HepG2 (cell line): Measurements from ENCODE around the gene PRRC2A. TPM values are rescaled to one million over a fixed set of nuclear protein-coding genes. Genes with fewer than 3 reads are reported as not detected.

Experiments used
- ATF5 ChIP-seq: sonication (generic); formaldehyde crosslinking; IDR thresholded peaks from 2 replicates; pipeline ENCODE4 v1.4.0; 2020; ENCODE audit warnings: mild to moderate bottlenecking, low read depth, missing genetic modification reagents
- EP300 ChIP-seq, 3 experiments: sonication (generic) in 1 of 3; formaldehyde crosslinking in 1 of 3; IDR thresholded peaks; 2 replicates each; pipeline versions ENCODE4 v1.5.1 to v1.6.1; 2011 to 2020; ENCODE audit warnings: low read depth in 2 of 3, low read length in 2 of 3, borderline replicate concordance in 1 of 3, improper control_type of control experiment in 1 of 3, mild to moderate bottlenecking in 1 of 3, missing genetic modification reagents in 1 of 3, moderate library complexity in 1 of 3
- FIP1L1 ChIP-seq: fragments of 200-400 bp; formaldehyde crosslinking; IDR thresholded peaks from 2 replicates; pipeline ENCODE4 v1.6.1; 2018; ENCODE audit warnings: low read depth, mild to moderate bottlenecking, low read length, moderate library complexity, borderline replicate concordance; ENCODE audit not compliant: insufficient read depth
- KAT2B ChIP-seq: fragments of 150-350 bp; IDR thresholded peaks from 2 replicates; pipeline ENCODE4 v1.6.1; 2014; ENCODE audit warnings: low read depth, low read length, borderline replicate concordance
- MYNN ChIP-seq: sonication (generic); formaldehyde crosslinking; IDR thresholded peaks from 2 replicates; pipeline ENCODE4 v1.4.0; 2020; ENCODE audit warnings: mild to moderate bottlenecking, low read depth, missing genetic modification reagents
- NCOA5 ChIP-seq: sonication (generic); formaldehyde crosslinking; IDR thresholded peaks from 2 replicates; pipeline ENCODE4 v1.4.0; 2020; ENCODE audit warnings: missing genetic modification reagents
- PHF8 ChIP-seq: sonication (generic); formaldehyde crosslinking; IDR thresholded peaks from 2 replicates; pipeline ENCODE4 v1.5.0; 2020; ENCODE audit warnings: missing genetic modification reagents
- RBAK ChIP-seq: sonication (generic); formaldehyde crosslinking; IDR thresholded peaks from 2 replicates; pipeline ENCODE4 v1.5.1; 2020; ENCODE audit warnings: mild to moderate bottlenecking, missing genetic modification reagents
- RXRA ChIP-seq: sonication (generic); formaldehyde crosslinking; IDR thresholded peaks from 2 replicates; pipeline ENCODE4 v1.5.1; 2020; ENCODE audit warnings: missing genetic modification reagents
- SOX5 ChIP-seq: IDR thresholded peaks from 2 replicates; pipeline ENCODE4 v1.6.1; 2016; ENCODE audit warnings: borderline replicate concordance
- SYNCRIP ChIP-seq: fragments of 200-400 bp; formaldehyde crosslinking; IDR thresholded peaks from 2 replicates; pipeline ENCODE4 v1.6.1; 2018; ENCODE audit warnings: mild to moderate bottlenecking, low read depth, low read length; ENCODE audit not compliant: insufficient read depth
- ZNF280B ChIP-seq: sonication (generic); formaldehyde crosslinking; IDR thresholded peaks from 2 replicates; pipeline ENCODE4 v1.5.0; 2020; ENCODE audit warnings: missing genetic modification reagents, mild to moderate bottlenecking, borderline replicate concordance
- ZNF282 ChIP-seq: fragments of 450-650 bp; IDR thresholded peaks from 2 replicates; pipeline ENCODE4 v1.6.1; 2018; ENCODE audit not compliant: partially characterized antibody
- ZNF354B ChIP-seq: sonication (generic); formaldehyde crosslinking; IDR thresholded peaks from 2 replicates; pipeline ENCODE4 v1.8.0; 2022; ENCODE audit warnings: mild to moderate bottlenecking, missing genetic modification reagents
- ZNF431 ChIP-seq: sonication (generic); formaldehyde crosslinking; IDR thresholded peaks from 2 replicates; pipeline ENCODE4 v1.9.0; 2022; ENCODE audit warnings: missing genetic modification reagents, low read depth, mild to moderate bottlenecking, borderline replicate concordance
- ZNF441 ChIP-seq: sonication (generic); formaldehyde crosslinking; IDR thresholded peaks from 2 replicates; pipeline ENCODE4 v1.7.0; 2021; ENCODE audit warnings: missing genetic modification reagents, borderline replicate concordance
- ZNF460 ChIP-seq: sonication (generic); formaldehyde crosslinking; IDR thresholded peaks from 2 replicates; pipeline ENCODE4 v1.5.1; 2020; ENCODE audit warnings: missing genetic modification reagents, mild to moderate bottlenecking, borderline replicate concordance
- ZNF616 ChIP-seq: sonication (generic); formaldehyde crosslinking; IDR thresholded peaks from 2 replicates; pipeline ENCODE4 v1.5.0; 2020; ENCODE audit warnings: low read depth, mild to moderate bottlenecking, missing genetic modification reagents
- ZNF891 ChIP-seq: sonication (generic); formaldehyde crosslinking; IDR thresholded peaks from 2 replicates; pipeline ENCODE4 v1.5.0; 2020; ENCODE audit warnings: mild to moderate bottlenecking, missing genetic modification reagents
- polyA plus RNA-seq, 8 experiments: library from polyadenylated mRNA; depleted of rRNA in 3 of 8; stranded (reverse) in 7 of 8; unstranded in 1 of 8; fragments of >200 nt; fragmentation: Illumina TruSeq in 4 of 8; extraction: Trizol in 4 of 8; gene quantifications; 2 replicates each; pipeline versions ENCODE4 v1.2.1 to v1.2.3, GENCODE V29; 2011 to 2016; ENCODE audit warnings: low read depth in 4 of 8, missing spikeins in 1 of 8, mixed read lengths in 1 of 8; ENCODE audit not compliant: insufficient read depth in 1 of 8
- total RNA-seq, 5 experiments: library from RNA; depleted of rRNA; stranded (reverse); fragments of >200 nt; fragmentation: Illumina TruSeq; extraction: Trizol; gene quantifications; 2 replicates each; pipeline ENCODE4 v1.2.3, GENCODE V29; 2016; ENCODE audit warnings: low read depth in 1 of 5
- TF ChIP-seq, protein P1 (sequence below): sonication (generic); formaldehyde crosslinking; IDR thresholded peaks from 2 replicates; pipeline ENCODE4 v1.4.0; 2020; ENCODE audit warnings: low read depth, missing genetic modification reagents
- TF ChIP-seq, protein P2 (sequence below): sonication (generic); formaldehyde crosslinking; IDR thresholded peaks from 2 replicates; pipeline ENCODE4 v1.5.0; 2020; ENCODE audit warnings: missing genetic modification reagents

Gene PRRC2A
- total and polyA plus RNA-seq, 2 of the 13 experiments (the other 11 are each of a cell fraction or from before 2014, with no cell fraction given): 38.9 to 47.4 TPM

GRCh38 chr6:31660381-31661261 is 40.1 kb downstream of the PRRC2A start, which contains the start of gene C6orf47 (continued):
- peak; percentile 76 for TF ChIP-seq ZNF280B
- TF ChIP-seq ATF5: peak; percentile 68; the same call in 1 of the 2 replicates
- 0 out of 2 replicates have a peak, but pooled peaks have one; percentile 23 for TF ChIP-seq ZNF354B
- TF ChIP-seq RBAK (CRISPR knock-in tag): peak; percentile 23; the same call in 1 of the 2 replicates
- peak; percentile 77; the same call in 1 of the 2 replicates for TF ChIP-seq NCOA5
- TF ChIP-seq RXRA (CRISPR knock-in tag): peak; percentile 57; the same call in 1 of the 2 replicates
- no peak; the same call in 1 of the 2 replicates for TF ChIP-seq ZNF431 (CRISPR knock-in tag)
- TF ChIP-seq, protein P1, sequence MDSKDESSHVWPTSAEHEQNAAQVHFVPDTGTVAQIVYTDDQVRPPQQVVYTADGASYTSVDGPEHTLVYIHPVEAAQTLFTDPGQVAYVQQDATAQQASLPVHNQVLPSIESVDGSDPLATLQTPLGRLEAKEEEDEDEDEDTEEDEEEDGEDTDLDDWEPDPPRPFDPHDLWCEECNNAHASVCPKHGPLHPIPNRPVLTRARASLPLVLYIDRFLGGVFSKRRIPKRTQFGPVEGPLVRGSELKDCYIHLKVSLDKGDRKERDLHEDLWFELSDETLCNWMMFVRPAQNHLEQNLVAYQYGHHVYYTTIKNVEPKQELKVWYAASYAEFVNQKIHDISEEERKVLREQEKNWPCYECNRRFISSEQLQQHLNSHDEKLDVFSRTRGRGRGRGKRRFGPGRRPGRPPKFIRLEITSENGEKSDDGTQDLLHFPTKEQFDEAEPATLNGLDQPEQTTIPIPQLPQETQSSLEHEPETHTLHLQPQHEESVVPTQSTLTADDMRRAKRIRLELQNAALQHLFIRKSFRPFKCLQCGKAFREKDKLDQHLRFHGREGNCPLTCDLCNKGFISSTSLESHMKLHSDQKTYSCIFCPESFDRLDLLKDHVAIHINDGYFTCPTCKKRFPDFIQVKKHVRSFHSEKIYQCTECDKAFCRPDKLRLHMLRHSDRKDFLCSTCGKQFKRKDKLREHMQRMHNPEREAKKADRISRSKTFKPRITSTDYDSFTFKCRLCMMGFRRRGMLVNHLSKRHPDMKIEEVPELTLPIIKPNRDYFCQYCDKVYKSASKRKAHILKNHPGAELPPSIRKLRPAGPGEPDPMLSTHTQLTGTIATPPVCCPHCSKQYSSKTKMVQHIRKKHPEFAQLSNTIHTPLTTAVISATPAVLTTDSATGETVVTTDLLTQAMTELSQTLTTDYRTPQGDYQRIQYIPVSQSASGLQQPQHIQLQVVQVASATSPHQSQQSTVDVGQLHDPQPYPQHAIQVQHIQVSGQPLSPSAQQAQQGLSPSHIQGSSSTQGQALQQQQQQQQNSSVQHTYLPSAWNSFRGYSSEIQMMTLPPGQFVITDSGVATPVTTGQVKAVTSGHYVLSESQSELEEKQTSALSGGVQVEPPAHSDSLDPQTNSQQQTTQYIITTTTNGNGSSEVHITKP: no peak
- no peak for TF ChIP-seq KAT2B
- no peak for TF ChIP-seq ZNF282
- TF ChIP-seq, protein P2, sequence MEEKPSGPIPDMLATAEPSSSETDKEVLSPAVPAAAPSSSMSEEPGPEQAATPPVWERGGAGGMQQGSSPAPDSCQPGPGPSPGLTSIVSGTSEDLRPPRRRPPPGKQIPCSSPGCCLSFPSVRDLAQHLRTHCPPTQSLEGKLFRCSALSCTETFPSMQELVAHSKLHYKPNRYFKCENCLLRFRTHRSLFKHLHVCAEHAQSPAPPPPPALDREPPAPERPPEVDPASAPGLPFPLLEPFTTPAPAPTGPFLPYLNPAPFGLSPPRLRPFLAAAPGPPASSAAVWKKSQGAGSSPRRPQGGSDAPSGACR: peak; percentile 91
- 0 out of 2 replicates have a peak, but pooled peaks have one; percentile 58 for TF ChIP-seq ZNF616 (CRISPR knock-in tag)
- TF ChIP-seq MYNN: no peak
- peak; percentile 7; the same call in 1 of the 2 replicates for TF ChIP-seq ZNF460
- TF ChIP-seq EP300 (IDR thresholded peaks at IDR 0.05; ENCODE audit: low read depth in 2 of 2, low read length in 2 of 2): no peak
- peak; percentile 42; the same call in 1 of the 2 replicates for TF ChIP-seq EP300 (CRISPR knock-in tag; IDR thresholded peaks at IDR 0.05; ENCODE audit: borderline replicate concordance)
- TF ChIP-seq PHF8: peak; percentile 77
- TF ChIP-seq ZNF441 (CRISPR knock-in tag): peak; percentile 36; the same call in 1 of the 2 replicates
- TF ChIP-seq FIP1L1: 0 out of 2 replicates have a peak, but pooled peaks have one; percentile 53
- peak; percentile 85 for TF ChIP-seq ZNF891 (CRISPR knock-in tag)
- TF ChIP-seq SYNCRIP: no peak
- TF ChIP-seq SOX5 (CRISPR knock-in tag): peak; percentile 52; the same call in 1 of the 2 replicates
